ENCODE results near the gene KLHL24.

GRCh38 chr3:183688874-183689273 is 53.5 kb downstream of the KLHL24 start:
- TF ChIP-seq CTCF (IDR thresholded peaks at IDR 0.05) (no peak), POLR2A (IDR thresholded peaks at IDR 0.05) (no peak)

All from testis (tissue), 2 donors.